ELF-1 (cell line): ENCODE results near the gene CASP6.

ENCODE experiments used
- DNase-seq: peaks from one replicate; pipeline ENCODE4 v3.0.0-alpha.2; 2016; ENCODE audit warnings: low read depth, low spot score

Gene CASP6

DNA sequence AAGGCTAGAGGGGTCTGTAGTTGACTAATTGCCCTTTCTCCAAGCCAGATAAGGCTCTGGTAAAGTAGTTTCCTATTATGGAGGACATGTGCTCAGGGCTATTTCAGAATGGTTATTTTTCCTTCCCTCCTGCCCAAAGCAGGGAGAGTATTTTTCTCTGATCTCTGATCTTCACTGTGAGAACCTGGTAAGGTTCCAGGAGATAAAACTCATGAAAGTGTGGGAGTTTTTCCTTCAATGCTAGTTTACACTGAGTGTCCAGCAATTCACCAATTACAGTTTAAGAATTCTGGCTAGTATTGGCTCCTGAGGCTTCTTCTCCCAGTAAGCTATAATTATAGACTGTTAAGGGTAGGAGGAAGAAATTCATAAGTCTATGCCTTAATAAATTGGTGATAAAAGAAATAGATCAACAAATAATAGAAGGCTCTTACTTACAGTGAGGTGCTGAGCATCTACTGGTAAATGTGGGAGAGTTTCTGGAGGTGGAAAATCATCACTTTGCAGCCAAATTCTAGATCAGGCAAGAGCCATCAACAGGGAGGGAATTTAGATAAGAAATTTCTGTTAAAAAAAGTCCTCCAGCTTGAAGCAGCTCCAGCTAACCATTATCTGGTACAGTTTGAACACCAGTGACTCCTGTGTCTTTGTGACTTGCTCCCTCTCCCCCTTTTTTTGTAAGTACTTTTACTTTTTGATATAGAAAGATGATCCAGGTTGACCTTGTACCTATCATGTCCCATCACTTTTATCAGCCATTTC, 30.9 kb downstream of the CASP6 start:
- DNase-seq = no peak

DNA sequence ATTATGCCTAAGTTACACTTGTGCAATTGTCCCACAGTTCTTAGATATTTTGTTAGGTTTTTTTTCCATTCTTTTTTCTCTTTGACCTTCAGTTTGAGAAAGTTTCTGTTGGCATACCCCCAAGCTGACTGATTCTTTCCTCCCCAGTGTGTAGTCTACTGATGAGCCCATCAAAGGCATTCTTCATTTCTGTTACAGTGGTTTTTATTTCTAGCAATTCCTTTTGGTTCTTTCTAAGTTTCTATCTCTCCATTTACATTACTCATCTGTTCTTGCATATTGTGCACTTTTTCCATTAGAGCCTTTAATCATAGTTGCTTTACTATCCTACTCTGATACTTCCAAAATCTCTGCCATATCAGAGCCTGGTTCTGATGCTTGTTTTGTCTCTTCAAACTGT, 31.9 kb downstream of the CASP6 start:
- no peak for DNase-seq

DNA sequence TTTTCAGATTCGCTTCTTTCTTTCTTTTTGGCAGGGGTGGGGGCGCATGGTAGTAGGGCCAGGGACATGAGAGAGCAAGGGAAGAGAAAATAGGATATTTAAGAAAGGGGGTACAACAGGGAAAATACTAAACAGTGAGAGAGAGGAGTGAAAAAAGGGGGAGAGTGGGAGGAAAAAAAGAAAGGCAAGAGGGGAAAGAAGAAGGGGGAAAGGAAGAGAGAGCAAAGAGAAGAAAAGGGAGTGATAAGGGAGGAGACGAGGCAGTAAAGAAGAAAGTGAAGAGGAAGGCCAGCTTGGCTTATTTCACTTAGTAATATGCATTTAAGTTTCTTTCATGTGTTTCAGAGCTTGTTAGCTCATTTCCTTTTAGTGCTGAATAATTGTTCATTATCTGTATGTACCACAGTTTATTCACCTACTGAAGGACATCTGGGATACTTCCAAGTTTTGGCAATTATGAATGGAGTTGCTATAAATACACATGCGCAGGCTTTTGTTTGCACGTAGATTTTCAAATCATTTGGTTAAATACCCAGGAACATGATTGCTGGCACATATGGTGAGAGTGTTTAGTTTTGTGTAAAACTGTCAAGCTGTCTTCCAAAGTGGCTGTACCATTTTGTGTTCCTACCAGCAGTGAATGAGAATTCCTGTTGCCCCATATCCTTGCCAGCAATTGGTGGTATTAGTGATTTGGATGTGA, 37.3 kb downstream of the CASP6 start:
- DNase-seq = no peak

DNA sequence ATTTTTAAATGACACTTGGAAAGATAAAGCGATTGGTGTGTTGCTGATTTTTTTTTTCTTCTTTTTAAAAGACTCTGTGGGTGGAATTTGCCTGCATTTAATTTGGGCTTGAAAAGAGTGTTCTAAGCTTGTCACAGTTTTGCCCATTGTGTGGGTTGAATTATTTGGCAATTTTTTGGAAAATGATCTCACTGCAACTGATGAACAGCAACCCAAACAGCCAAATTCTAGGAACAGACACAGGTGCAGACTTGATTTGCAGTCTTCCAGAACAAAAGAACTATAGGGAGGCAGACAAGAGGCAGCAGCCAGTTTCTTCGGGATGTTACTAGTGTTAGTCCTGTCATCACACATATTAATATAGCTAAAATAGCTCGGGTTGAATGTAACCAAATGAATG, 40.5 kb downstream of the CASP6 start:
- DNase-seq = no peak

DNA sequence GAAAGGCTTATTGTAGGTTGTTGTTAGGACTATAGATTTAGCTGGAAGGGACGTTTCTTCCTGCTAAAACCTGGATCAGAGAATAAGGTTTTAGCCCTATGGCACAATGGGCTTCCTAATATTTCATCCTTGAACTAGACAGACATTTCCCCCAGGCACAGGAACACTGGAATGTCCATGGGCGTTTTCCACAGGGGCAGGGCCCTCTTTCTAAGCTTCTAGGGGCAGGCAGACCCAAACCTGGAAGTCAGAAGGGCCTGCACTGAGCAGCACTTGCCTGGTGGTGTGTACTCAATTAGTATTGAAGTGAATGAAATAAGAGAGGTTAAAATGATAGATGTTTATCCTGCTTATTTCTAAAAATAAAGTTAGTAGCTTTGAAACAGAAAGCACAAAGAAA, 41.1 kb downstream of the CASP6 start:
- DNase-seq = no peak

DNA sequence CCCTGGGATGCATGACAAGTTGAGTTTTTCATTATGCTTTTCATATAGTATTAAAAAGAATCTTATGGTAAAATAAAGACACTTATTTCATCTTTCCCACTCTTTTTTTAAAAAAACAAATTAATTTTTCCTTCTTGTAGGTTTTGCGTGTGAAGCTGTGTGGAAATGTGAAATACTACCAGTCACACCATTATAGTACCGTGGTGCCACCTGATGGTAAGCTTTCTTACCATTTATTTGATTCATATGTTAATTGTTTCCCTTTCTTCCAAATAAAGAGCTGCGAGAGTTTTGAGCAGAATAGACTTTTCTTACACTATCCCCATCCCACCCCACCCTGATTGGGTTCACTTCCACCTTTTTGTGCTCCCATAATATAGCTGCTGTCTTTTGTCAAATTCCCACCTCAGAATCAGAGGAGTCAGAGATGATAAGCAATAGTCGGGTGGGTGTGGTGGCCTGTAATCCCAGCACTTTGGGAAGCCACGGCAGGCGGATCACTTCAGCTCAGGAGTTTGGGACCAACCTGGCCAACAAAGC, 44.3 kb downstream of the CASP6 start:
- no peak for DNase-seq

DNA sequence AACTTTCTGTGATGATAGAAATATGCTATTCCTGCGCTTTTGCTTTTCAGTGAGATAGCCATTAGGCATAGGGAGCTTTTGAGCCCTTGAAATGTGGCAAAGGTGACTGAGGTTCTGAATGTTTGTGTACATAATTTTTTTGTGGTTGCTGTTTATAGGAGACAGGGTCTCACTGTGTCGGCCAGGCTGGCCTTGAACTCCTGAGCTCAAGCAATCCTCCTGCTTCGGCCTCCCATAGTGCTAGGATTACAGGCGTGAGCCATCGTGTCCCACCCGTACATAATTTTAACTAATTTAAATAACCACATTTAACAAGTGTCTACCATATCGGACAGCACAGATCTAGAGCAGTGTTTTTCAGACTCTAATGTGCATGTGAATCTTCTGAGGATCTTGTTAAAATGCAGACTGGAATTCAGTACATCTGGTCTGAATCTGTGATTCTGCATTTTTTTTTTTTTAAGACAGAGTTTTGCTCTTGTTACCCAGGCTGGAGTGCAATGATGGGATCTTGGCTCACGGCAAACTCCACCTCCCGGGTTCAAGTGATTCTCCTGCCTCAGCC, 45.3 kb downstream of the CASP6 start:
- no peak for DNase-seq

DNA sequence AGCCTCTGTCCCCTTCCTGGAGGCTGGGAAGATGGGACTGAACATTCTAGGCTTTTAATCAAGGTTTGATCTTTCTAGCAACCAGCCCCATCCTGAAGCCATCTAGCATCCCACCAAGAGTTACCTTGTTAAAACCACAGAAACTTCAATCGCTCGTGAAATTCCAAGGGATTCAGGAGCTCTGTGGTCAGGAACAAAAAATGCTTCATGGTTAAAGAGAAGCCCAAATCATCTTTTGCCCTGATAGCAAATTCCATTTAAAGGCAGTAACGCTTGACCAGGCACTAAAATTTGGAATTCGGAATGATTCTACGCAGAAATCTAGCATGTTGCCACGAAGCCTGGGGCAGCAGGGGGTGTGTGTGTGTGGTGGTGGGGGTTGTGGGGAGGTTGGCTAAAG, 47.8 kb downstream of the CASP6 start:
- DNase-seq = no peak

DNA sequence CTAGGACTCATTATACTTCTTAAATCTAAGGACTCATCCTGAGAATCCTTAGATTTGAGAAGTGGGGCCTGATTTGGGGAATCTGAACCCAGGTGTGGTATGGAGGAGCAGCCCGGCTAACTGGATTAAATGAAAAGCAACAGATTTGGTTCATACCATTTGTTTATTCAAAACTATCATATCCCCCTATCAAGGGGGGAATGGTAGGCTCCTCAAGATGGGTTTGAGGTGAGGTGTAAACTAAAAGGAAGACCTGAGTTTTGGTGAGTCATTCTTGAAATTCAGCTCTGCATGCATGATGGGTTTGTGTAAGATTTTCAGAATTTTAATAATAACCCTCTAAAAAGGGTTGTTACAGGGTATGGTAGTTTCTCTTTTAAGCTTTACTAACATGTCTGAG, 53.4 kb downstream of the CASP6 start:
- DNase-seq = no peak

DNA sequence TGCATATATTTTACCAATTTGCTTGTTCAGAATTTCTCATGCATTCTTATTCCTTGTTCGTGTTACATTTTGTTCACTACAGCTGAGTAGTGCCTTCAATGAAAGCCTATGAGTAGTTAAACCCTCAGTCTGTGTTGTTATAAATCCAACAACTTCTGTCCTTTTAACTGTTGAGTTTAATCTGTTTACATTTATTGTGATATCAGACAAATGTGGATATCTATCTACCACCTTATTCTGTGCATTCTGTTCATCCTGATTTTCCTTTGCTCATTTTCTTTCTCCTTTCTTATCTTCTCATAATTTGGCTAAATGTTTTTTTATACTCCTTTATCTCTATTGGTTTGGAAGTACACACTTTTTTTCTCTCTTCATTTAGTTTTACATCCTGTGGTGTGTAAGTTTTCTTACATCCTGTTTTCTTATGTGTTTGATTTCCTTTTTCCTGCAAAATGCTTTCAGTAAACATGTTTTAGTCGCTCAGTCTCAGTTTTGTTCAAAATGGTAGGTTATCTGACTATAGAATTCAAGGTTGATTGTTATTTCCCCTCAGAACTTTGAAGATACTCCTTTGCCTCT, 54.2 kb downstream of the CASP6 start:
- DNase-seq = no peak

DNA sequence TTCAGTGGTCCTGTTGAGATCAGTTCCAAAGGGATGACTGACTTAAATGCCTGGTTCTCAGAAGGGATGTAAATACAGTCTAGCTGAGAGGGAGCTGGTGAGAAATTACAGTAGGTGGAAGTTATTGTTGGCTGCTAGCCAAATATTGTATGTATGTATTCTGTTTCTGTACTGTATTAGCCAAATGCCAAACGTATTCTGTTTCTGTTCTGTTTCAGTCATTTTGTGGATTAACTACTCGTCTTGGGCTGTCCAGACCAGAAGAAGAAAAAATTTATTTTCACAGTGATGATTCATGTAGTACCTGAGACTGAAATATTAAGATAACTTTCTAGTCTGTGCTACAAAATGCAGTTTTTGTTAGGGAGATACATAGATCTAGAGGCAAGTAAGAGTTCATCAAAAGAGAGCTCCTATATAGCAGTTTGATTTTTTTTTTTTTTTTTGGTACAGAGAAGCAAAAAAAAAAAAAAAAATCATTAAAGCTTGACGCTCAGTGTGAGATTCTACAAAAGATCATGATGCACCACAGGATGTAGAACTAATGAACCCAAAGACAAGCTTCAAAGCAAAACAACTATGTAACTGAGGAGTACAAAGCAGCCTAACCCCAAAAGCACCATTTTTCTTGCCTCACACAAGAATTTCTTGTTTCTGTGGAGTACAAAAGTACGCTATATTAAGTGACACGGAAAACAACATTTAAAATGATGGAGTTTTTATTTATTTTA, 54.8 kb downstream of the CASP6 start:
- DNase-seq = no peak

DNA sequence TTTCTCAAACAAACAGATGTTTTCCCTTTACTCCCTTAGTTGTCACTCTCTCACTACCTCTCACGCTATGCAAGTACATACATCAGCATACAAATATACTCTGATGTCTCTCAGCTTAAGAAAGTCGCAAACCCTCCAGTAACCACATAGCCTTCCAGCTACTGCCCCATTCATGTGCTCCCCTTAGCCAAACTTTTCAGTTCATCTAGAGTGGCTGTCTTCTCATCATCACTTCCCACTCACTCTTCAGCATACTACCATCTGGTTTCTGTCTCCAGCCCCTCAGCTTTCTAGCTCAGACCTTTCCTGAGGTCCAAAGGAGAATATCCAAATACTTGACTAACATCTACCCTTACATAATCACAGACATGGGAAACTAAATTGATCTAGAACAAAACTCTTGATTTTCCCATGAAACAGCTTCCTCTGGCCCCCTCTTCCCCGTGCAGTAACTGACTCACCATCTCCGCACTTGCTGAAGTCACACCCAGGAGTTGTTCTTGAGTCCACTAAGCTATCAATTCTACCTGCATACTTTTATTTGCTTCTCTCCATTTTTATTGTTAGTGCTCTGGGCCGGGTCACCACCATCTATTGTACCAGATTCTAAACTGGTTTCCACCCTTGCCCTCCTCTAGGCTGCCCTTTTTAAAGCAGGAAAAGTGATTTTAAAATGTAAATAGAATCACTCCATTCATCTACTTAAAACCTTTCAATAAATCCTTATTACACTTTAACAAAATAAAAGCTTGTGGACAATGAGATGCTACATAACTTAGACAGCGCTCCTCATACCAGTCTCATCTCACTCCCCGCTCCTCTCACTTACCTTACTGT, 57.2 kb downstream of the CASP6 start:
- no peak for DNase-seq

DNA sequence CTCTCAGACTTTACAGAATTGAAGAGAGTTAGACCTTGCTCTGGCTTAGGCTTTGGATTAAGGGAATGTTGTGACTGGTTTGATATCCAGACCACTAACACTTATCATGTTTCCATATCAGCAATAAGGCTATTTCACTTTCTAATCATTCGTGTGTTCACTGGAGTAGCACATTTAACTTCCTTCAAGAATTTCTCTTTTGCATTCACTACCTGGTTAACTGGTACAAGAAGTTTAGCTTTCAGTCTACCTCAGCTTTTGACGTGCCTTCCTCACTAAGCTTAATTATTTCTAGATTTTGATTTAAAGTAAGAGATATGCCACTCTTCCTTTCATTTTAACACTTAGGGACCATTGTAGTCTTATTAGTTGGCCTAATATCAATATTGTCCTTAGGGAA, 62.6 kb downstream of the CASP6 start:
- no peak for DNase-seq
